Stimulated activated CD8-positive, alpha-beta memory T cell treated with anti-CD3 and anti-CD28 coated beads, Interleukin-15, amount 100 ng/mL, for 24 hours (primary cell): ENCODE data around the gene CCDC174.

Source experiments
- DNase-seq: peaks from one replicate; pipeline ENCODE4 v3.0.0-alpha.2; 2020; ENCODE audit warnings: low read depth

Gene CCDC174

GRCh38 chr3:14703128-14703750, 51.7 kb downstream of the CCDC174 start:
- no peak for DNase-seq

- DNase-seq = no peak
These were observed 52.2 kb downstream of the CCDC174 start for GRCh38 chr3:14703791-14704190.

- no peak for DNase-seq
These were observed 54.5 kb downstream of the CCDC174 start for GRCh38 chr3:14706096-14706495.

- no peak for DNase-seq
These were observed 65.0 kb downstream of the CCDC174 start for GRCh38 chr3:14716591-14716990.

GRCh38 chr3:14717307-14717706, 65.7 kb downstream of the CCDC174 start:
- no peak for DNase-seq

GRCh38 chr3:14718539-14718938, 67.0 kb downstream of the CCDC174 start:
- no peak for DNase-seq

GRCh38 chr3:14719006-14719405, 67.4 kb downstream of the CCDC174 start:
- no peak for DNase-seq

- no peak for DNase-seq
These were observed 69.7 kb downstream of the CCDC174 start for GRCh38 chr3:14721126-14721864.
